Right lobe of liver (tissue), 4 donors: ENCODE results near the gene NOTCH1.

Experiments used
- CTCF ChIP-seq, 4 donors: fragments of 200-600 bp in 3 of 4; fragments of 450-650 bp in 1 of 4; IDR thresholded peaks; one replicate each; pipeline versions ENCODE4 v1.5.1 to v1.8.0; 2016 to 2022; ENCODE audit warnings: antibody characterized with exemption in 4 of 4, mild to moderate bottlenecking in 2 of 4
- POLR2A ChIP-seq: fragments of 450-650 bp; IDR thresholded peaks from one replicate; pipeline ENCODE4 v1.6.1; 2017; ENCODE audit warnings: antibody characterized with exemption, mild to moderate bottlenecking
- donor health status: DM: no; HTN: no; CAD: no.
- donor health status: DM: no; HTN: no; CAD: no.
- donor health status: DM: no; HTN: yes; CAD: no.

- TF ChIP-seq POLR2A: no peak
- TF ChIP-seq CTCF (IDR thresholded peaks at IDR 0.05): no peak
Observed at GRCh38 chr9:136530461-136531089, 15.3 kb downstream of the NOTCH1 start.
